Activated CD4-positive, alpha-beta T cell treated with anti-CD3 and anti-CD28 coated beads for 4 hours (primary cell): ENCODE results near the gene PKHD1.

Experiments used
- DNase-seq, 2 donors: peaks; one replicate each; pipeline ENCODE4 v3.0.0-alpha.2; 2020

PKHD1 gene

GRCh38 chr6:51585264-51585663 lies 502.1 kb downstream of the PKHD1 start:
- DNase-seq: no peak

GRCh38 chr6:51584163-51584562 lies 503.2 kb downstream of the PKHD1 start:
- no peak for DNase-seq

DNA sequence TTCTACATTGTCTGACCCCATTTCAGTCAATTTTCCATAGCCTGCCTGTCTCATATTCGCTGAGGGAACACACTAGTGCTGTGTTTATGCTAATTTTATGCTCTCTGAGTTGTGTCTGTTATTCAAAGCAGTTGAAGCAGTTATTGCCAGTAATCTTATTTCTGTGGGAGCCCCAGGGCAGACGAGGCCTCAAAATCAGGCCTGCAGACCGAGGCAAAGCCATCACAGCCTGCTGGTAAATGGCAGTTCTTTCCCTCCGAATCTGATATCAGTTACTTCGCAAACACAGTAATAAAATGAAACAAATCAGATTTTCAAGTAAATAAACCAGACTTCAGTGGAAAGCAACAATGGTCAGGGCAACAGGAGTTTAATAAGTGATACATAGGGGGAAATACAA lies 508.4 kb downstream of the PKHD1 start:
- DNase-seq: no peak

DNA sequence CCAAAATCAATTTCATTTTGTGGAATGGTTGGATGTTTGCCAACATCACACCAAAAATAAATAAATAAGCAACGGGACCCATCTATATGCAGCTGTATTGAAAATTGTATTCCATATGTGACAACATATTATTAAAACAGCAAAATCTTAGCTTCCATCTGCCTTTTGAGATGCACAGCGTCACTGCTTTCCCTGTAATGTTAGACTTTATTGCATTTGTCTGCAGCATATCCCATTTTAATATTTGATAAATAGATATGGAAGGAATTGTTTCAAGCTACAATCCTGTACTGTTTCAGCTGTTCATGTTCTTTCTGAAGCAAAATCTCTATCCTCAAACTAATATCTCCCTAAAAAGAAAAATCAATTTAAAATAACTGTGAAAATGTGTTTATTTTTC lies 509.1 kb downstream of the PKHD1 start:
- DNase-seq: no peak

DNA sequence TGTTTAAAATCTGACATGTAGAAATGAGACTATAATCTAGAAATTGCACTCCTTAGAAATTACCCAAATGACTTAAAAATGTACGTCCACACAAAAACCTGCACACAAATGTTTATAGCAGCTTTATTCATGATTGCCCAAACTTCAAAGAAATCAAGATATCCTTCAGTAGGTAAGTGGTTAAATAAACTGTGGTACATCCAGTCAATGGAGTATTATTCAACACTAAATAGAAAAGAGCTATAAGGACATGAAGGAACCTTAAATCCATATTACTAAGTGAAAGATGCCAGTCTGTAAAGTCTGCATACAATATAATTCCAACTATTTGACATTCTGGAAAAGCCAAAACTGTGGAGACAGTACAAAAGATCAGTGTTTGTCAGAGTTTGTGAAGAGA lies 513.4 kb downstream of the PKHD1 start:
- no peak for DNase-seq

GRCh38 chr6:51571168-51571567 lies 516.2 kb downstream of the PKHD1 start:
- DNase-seq: no peak

- DNase-seq: no peak
These were observed 517.1 kb downstream of the PKHD1 start for GRCh38 chr6:51570168-51570921.

- no peak for DNase-seq
These were observed 517.8 kb downstream of the PKHD1 start for GRCh38 chr6:51569594-51569993.

- DNase-seq: no peak
These were observed 518.6 kb downstream of the PKHD1 start for GRCh38 chr6:51568771-51569170.

DNA sequence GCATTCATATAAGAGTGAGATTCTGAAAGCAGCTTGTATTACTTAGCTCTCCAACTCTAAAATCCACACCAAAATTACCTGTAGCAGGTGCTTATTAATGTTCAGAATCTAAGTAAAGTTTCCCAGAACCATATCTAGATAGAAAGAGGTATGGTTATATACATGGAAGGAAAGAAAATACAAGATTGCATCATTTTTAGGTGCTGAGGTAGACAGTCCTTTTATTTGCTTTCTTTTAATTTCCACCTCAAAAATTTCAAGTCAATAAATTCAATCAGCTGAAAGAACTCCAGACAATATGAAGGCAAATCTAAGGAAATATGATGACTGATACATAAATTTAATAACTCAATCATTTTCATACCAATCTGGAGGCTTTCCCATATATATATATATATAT lies 521.9 kb downstream of the PKHD1 start:
- DNase-seq: no peak
